Liver (tissue), 9 donors: ENCODE measurements around the gene QKI. TPM values are rescaled to one million over a fixed set of nuclear protein-coding genes. Genes with fewer than 3 reads are reported as not detected.

Experiments
- DNase-seq: peaks from one replicate; pipeline ENCODE4 v3.0.0-alpha.2; 2017; ENCODE audit warnings: low spot score
- H3K27ac ChIP-seq, 2 donors: one replicate each; pipeline ENCODE4 v1.7.0; 2013; ENCODE audit warnings: inconsistent platforms in 2 of 2, low read length in 2 of 2, control low read depth in 1 of 2, low read depth in 1 of 2, mild to moderate bottlenecking in 1 of 2
- H3K27me3 ChIP-seq, 4 donors: one replicate each; pipeline versions ENCODE4 v1.6.1 to v1.7.0; 2013; ENCODE audit warnings: low read length in 3 of 4, inconsistent platforms in 1 of 4, mild to moderate bottlenecking in 1 of 4, moderate library complexity in 1 of 4; ENCODE audit not compliant: control insufficient read depth in 4 of 4, insufficient read depth in 4 of 4
- H3K36me3 ChIP-seq, 4 donors: one replicate each; pipeline versions ENCODE4 v1.6.1 to v1.7.0; 2013; ENCODE audit warnings: low read length in 3 of 4, mild to moderate bottlenecking in 3 of 4, low read depth in 1 of 4, moderate library complexity in 1 of 4; ENCODE audit not compliant: control insufficient read depth in 4 of 4, insufficient read depth in 3 of 4
- H3K4me1 ChIP-seq, 4 donors: one replicate each; pipeline versions ENCODE4 v1.6.1 to v1.7.0; 2013; ENCODE audit warnings: low read length in 3 of 4, mild to moderate bottlenecking in 3 of 4, moderate library complexity in 1 of 4; ENCODE audit not compliant: control insufficient read depth in 4 of 4, insufficient read depth in 4 of 4
- H3K4me3 ChIP-seq, 3 donors: one replicate each; pipeline versions ENCODE4 v1.6.1 to v1.7.0; 2013; ENCODE audit warnings: low read length in 3 of 3, control low read depth in 1 of 3, low read depth in 1 of 3, mild to moderate bottlenecking in 1 of 3
- H3K9ac ChIP-seq, 2 donors: one replicate each; pipeline ENCODE4 v1.7.0; 2013; ENCODE audit warnings: low read length in 2 of 2, mild to moderate bottlenecking in 2 of 2, moderate library complexity in 2 of 2, control low read depth in 1 of 2, low read depth in 1 of 2
- H3K9me3 ChIP-seq, 4 donors: one replicate each; pipeline versions ENCODE4 v1.6.1 to v1.7.0; 2013; ENCODE audit warnings: low read length in 3 of 4; ENCODE audit not compliant: control insufficient read depth in 4 of 4
- ATF3 ChIP-seq: IDR thresholded peaks from 2 replicates; pipeline ENCODE4 v1.6.1; 2016; ENCODE audit warnings: antibody characterized with exemption
- EGR1 ChIP-seq, 2 donors: IDR thresholded peaks; 2 replicates each; pipeline ENCODE4 v1.6.1; 2016 to 2018; ENCODE audit warnings: antibody characterized with exemption in 2 of 2, low read depth in 2 of 2
- FOXA1 ChIP-seq: IDR thresholded peaks from 2 replicates; pipeline ENCODE4 v1.6.1; 2016; ENCODE audit warnings: antibody characterized with exemption
- FOXA2 ChIP-seq: IDR thresholded peaks from 2 replicates; pipeline ENCODE4 v1.6.1; 2016; ENCODE audit warnings: antibody characterized with exemption
- HNF4G ChIP-seq: IDR thresholded peaks from 2 replicates; pipeline ENCODE4 v1.6.1; 2016; ENCODE audit warnings: antibody characterized with exemption
- JUND ChIP-seq, 2 donors: IDR thresholded peaks; 2 replicates each; pipeline ENCODE4 v1.6.1; 2016; ENCODE audit warnings: antibody characterized with exemption in 2 of 2
- NR2F2 ChIP-seq: IDR thresholded peaks from 2 replicates; pipeline ENCODE4 v1.6.1; 2016; ENCODE audit warnings: antibody characterized with exemption
- RAD21 ChIP-seq, 2 donors: IDR thresholded peaks; 2 replicates each; pipeline ENCODE4 v1.6.1; 2016; ENCODE audit warnings: antibody characterized with exemption in 2 of 2, mild to moderate bottlenecking in 2 of 2
- REST ChIP-seq: IDR thresholded peaks from 2 replicates; pipeline ENCODE4 v1.6.1; 2016; ENCODE audit warnings: antibody characterized with exemption, mild to moderate bottlenecking
- RXRA ChIP-seq, 2 donors: IDR thresholded peaks; 2 replicates each; pipeline ENCODE4 v1.6.1; 2017 to 2018; ENCODE audit warnings: antibody characterized with exemption in 2 of 2, mild to moderate bottlenecking in 1 of 2
- SP1 ChIP-seq: IDR thresholded peaks from 2 replicates; pipeline ENCODE4 v1.6.1; 2018; ENCODE audit warnings: antibody characterized with exemption, mild to moderate bottlenecking
- TAF1 ChIP-seq: conservative IDR thresholded peaks from 2 replicates; pipeline ENCODE4 v1.6.1; 2016; ENCODE audit warnings: antibody characterized with exemption, mild to moderate bottlenecking
- YY1 ChIP-seq: IDR thresholded peaks from 2 replicates; pipeline ENCODE4 v1.6.1; 2016; ENCODE audit warnings: antibody characterized with exemption, mild to moderate bottlenecking
- WGBS: extraction: QIAGEN DNeasy Blood & Tissue Kit; methylation state at CpG from one replicate; pipeline ENCODE4 v1.1.7; 2013; 5-methylcytosine and 5-hydroxymethylcytosine counted together
- polyA plus RNA-seq, 2 donors: library from polyadenylated mRNA; stranded (reverse) in 1 of 2; unstranded in 1 of 2; fragments of 200-250 nt in 1 of 2; fragments of >200 nt in 1 of 2; fragmentation: Nextera tagmentation in 1 of 2; extraction: Ambion mirVana in 1 of 2; gene quantifications; one replicate each; pipeline versions ENCODE4 v1.2.1 to v1.2.3, GENCODE V29; 2013 to 2015
- total RNA-seq, 2 donors: library from RNA; depleted of rRNA; stranded (reverse); fragments of >200 nt; gene quantifications; one replicate each; pipeline ENCODE4 v1.2.3, GENCODE V29; 2014
- TF ChIP-seq, protein P1 (sequence below): IDR thresholded peaks from 2 replicates; pipeline ENCODE4 v1.6.1; 2016; ENCODE audit warnings: antibody characterized with exemption
- TF ChIP-seq, protein P2 (sequence below): IDR thresholded peaks from 2 replicates; pipeline ENCODE4 v1.6.1; 2016; ENCODE audit warnings: antibody characterized with exemption
- donor health status: healthy.
- donor health status: healthy.
- donor health status: healthy.
- donor health status: healthy.
- donor health status: healthy.

QKI gene
- total and polyA plus RNA-seq, 4 donors, result 22.7 to 97.0 (median 56.3) TPM

GRCh38 chr6:163483107-163483506, 68.6 kb downstream of the QKI start:
- no peaks in the 10 kb centered on the region for H3K27me3 ChIP-seq
- no peak for TF ChIP-seq SP1
- TF ChIP-seq REST, result no peak
- TF ChIP-seq NR2F2, result no peak
- TF ChIP-seq HNF4G, result no peak
- TF ChIP-seq, protein P1, sequence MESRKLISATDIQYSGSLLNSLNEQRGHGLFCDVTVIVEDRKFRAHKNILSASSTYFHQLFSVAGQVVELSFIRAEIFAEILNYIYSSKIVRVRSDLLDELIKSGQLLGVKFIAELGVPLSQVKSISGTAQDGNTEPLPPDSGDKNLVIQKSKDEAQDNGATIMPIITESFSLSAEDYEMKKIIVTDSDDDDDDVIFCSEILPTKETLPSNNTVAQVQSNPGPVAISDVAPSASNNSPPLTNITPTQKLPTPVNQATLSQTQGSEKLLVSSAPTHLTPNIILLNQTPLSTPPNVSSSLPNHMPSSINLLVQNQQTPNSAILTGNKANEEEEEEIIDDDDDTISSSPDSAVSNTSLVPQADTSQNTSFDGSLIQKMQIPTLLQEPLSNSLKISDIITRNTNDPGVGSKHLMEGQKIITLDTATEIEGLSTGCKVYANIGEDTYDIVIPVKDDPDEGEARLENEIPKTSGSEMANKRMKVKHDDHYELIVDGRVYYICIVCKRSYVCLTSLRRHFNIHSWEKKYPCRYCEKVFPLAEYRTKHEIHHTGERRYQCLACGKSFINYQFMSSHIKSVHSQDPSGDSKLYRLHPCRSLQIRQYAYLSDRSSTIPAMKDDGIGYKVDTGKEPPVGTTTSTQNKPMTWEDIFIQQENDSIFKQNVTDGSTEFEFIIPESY, result no peak
- no peak for TF ChIP-seq RAD21 (IDR thresholded peaks at IDR 0.05)
- no peak for TF ChIP-seq FOXA2
- TF ChIP-seq, protein P2, sequence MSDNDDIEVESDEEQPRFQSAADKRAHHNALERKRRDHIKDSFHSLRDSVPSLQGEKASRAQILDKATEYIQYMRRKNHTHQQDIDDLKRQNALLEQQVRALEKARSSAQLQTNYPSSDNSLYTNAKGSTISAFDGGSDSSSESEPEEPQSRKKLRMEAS, result no peak
- no peak for TF ChIP-seq ATF3
- no peak for TF ChIP-seq FOXA1
- no peak for TF ChIP-seq EGR1 (IDR thresholded peaks at IDR 0.05; ENCODE audit: low read depth in 2 of 2)
- TF ChIP-seq RXRA (IDR thresholded peaks at IDR 0.05), result no peak
- no peak for TF ChIP-seq JUND (IDR thresholded peaks at IDR 0.05)
- no peak for TF ChIP-seq TAF1
- 94% methylated on average over 2 of the region's 2 CpGs for WGBS
- DNase-seq, result no peak
- peaks cover 0 to 9% (median 4%) of the 10 kb centered on the region in 4 donors for H3K36me3 ChIP-seq
- H3K27ac ChIP-seq, result no peak overlapping the region
- H3K9me3 ChIP-seq, result no peaks in the 10 kb centered on the region
- no peak overlapping the region for H3K9ac ChIP-seq
- H3K4me1 ChIP-seq, result no peaks in the 10 kb centered on the region
- H3K4me3 ChIP-seq, result no peak overlapping the region

DNA sequence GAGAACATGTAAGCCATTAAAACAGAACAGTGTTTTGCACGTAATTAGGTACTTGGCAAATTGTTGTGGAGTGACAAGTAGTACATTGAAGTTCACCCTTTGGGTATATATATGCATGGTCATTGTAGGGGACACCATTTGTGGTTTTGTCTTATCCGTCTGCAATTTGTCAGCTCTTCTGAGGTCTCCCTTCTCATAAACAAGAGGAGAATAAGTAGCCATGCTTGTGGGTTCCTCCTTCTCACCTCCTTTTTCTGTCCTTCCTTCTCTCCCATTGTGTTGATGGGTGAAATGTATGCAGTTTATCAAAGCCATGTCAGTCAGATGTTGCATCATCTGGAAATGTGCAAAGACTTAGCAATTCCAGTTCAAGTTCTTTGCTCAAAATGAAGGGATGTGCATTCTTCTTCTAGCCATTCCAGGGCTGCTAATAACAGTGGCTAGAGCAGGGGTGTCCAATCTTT, 70.9 kb downstream of the QKI start:
- Histone ChIP-seq H3K9me3 (no peaks in the 10 kb centered on the region), H3K36me3 (peaks cover 0 to 6% (median 2%) of the 10 kb centered on the region in 4 donors), H3K4me3 (no peak overlapping the region), H3K9ac (no peak overlapping the region), H3K27ac (no peak overlapping the region), H3K27me3 (no peaks in the 10 kb centered on the region), H3K4me1 (peaks cover 0 to 7% (median 0%) of the 10 kb centered on the region in 4 donors)
- DNase-seq, result no peak
- WGBS, result 95% methylated on average over 2 of the region's 2 CpGs
- no peak for TF ChIP-seq YY1
